Loucy (cell line): ENCODE data around the gene TYRO3.

Experiments
- H2AFZ ChIP-seq: fragments of 200-600 bp; sonication (generic); 2 replicates; pipeline ENCODE4 v1.6.0; 2016; ENCODE audit warnings: antibody characterized with exemption, mild to moderate bottlenecking, low read length, moderate library complexity
- H3F3A ChIP-seq: fragments of 200-600 bp; 2 replicates; pipeline ENCODE4 v1.6.0; 2016; ENCODE audit warnings: antibody characterized with exemption, low read depth, mild to moderate bottlenecking
- H3K27me3 ChIP-seq: fragments of 200-600 bp; sonication (generic); 2 replicates; pipeline ENCODE4 v1.6.1; 2014; ENCODE audit warnings: low read length, mild to moderate bottlenecking; ENCODE audit not compliant: insufficient read depth, poor library complexity, severe bottlenecking
- H3K36me3 ChIP-seq: fragments of 200-600 bp; sonication (generic); 2 replicates; pipeline ENCODE4 v1.6.1; 2016; ENCODE audit warnings: low read length; ENCODE audit not compliant: insufficient read depth
- H3K4me1 ChIP-seq: fragments of 200-600 bp; sonication (generic); 2 replicates; pipeline ENCODE4 v1.5.1; 2014; ENCODE audit warnings: low read length, mild to moderate bottlenecking; ENCODE audit not compliant: insufficient read depth, poor library complexity, severe bottlenecking
- H3K4me2 ChIP-seq: fragments of 200-600 bp; sonication (generic); 2 replicates; pipeline ENCODE4 v1.6.0; 2014; ENCODE audit warnings: antibody characterized with exemption, low read length, low read depth, mild to moderate bottlenecking; ENCODE audit not compliant: poor library complexity, severe bottlenecking
- H3K4me3 ChIP-seq: fragments of 200-600 bp; sonication (generic); 2 replicates; pipeline ENCODE4 v1.5.1; 2014; ENCODE audit warnings: low read length, mild to moderate bottlenecking, mixed read lengths; ENCODE audit not compliant: poor library complexity, severe bottlenecking
- H3K79me2 ChIP-seq: fragments of 200-600 bp; sonication (generic); 2 replicates; pipeline ENCODE4 v1.6.1; 2014; ENCODE audit warnings: low read length; ENCODE audit not compliant: insufficient read depth
- H3K9ac ChIP-seq: fragments of 200-600 bp; sonication (generic); 2 replicates; pipeline ENCODE4 v1.6.0; 2014; ENCODE audit warnings: mild to moderate bottlenecking, low read depth, low read length, moderate library complexity; ENCODE audit not compliant: poor library complexity, severe bottlenecking
- H3K9me2 ChIP-seq: fragments of 200-600 bp; sonication (generic); replicated peaks from 2 replicates; pipeline ENCODE4 v1.6.1; 2016; ENCODE audit warnings: low read depth, low read length, mixed read lengths
- H3K9me3 ChIP-seq: fragments of 200-600 bp; sonication (generic); 2 replicates; pipeline ENCODE4 v1.6.1; 2014; ENCODE audit warnings: mild to moderate bottlenecking, antibody characterized with exemption, low read length, low read depth; ENCODE audit not compliant: insufficient read depth
- H4K20me1 ChIP-seq: fragments of 200-600 bp; sonication (generic); 2 replicates; pipeline ENCODE4 v1.6.0; 2014; ENCODE audit warnings: antibody characterized with exemption, low read length, mild to moderate bottlenecking; ENCODE audit not compliant: insufficient read depth, poor library complexity, severe bottlenecking
- CTCF ChIP-seq: fragments of 200-600 bp; sonication (generic); conservative IDR thresholded peaks from 2 replicates; pipeline ENCODE4 v1.5.1; 2014; ENCODE audit warnings: mild to moderate bottlenecking, antibody characterized with exemption, low read length
- EZH2phosphoT487 ChIP-seq: fragments of 200-600 bp; IDR thresholded peaks from 2 replicates; pipeline ENCODE4 v1.6.1; 2018; ENCODE audit warnings: antibody characterized with exemption, mild to moderate bottlenecking, moderate library complexity, borderline replicate concordance

The TYRO3 gene

GRCh38 chr15:41596972-41597371 lies 38.0 kb downstream of the TYRO3 start:
- TF ChIP-seq CTCF, result no peak
- no peak for TF ChIP-seq EZH2phosphoT487
- H3K4me1 ChIP-seq, result no peaks in the 10 kb centered on the region

GRCh38 chr15:41597787-41598186 lies 38.8 kb downstream of the TYRO3 start:
- Histone ChIP-seq H3K27me3 (no peaks in the 10 kb centered on the region), H3K4me3 (no peak overlapping the region), H3K4me1 (no peaks in the 10 kb centered on the region), H3K4me2 (no peak overlapping the region), H4K20me1 (no peaks in the 10 kb centered on the region), H3K79me2 (no peaks in the 10 kb centered on the region), H3K36me3 (no peaks in the 10 kb centered on the region), H3F3A (no peaks in the 10 kb centered on the region), H2AFZ (no peak overlapping the region), H3K9ac (no peak overlapping the region), H3K9me2 (no peaks in the 10 kb centered on the region), H3K9me3 (no peaks in the 10 kb centered on the region)
- TF ChIP-seq EZH2phosphoT487 (no peak), CTCF (no peak)

More at GRCh38 chr15:41596972-41597371, 38.0 kb downstream of the TYRO3 start:
- Histone ChIP-seq H4K20me1 (no peaks in the 10 kb centered on the region), H3K9me2 (no peaks in the 10 kb centered on the region), H3K27me3 (no peaks in the 10 kb centered on the region), H3K36me3 (no peaks in the 10 kb centered on the region), H2AFZ (no peak overlapping the region), H3K9ac (no peak overlapping the region), H3K9me3 (no peaks in the 10 kb centered on the region), H3K79me2 (no peaks in the 10 kb centered on the region), H3K4me3 (no peak overlapping the region), H3F3A (no peaks in the 10 kb centered on the region), H3K4me2 (no peak overlapping the region)

GRCh38 chr15:41599061-41599460 lies 40.0 kb downstream of the TYRO3 start:
- no peak overlapping the region for H3K4me2 ChIP-seq
- no peak overlapping the region for H3K9ac ChIP-seq
- no peaks in the 10 kb centered on the region for H3K9me3 ChIP-seq
- no peaks in the 10 kb centered on the region for H3K9me2 ChIP-seq
- H4K20me1 ChIP-seq, result no peaks in the 10 kb centered on the region
- no peaks in the 10 kb centered on the region for H3K79me2 ChIP-seq
- H3K36me3 ChIP-seq, result no peaks in the 10 kb centered on the region
- no peaks in the 10 kb centered on the region for H3F3A ChIP-seq
- H3K4me3 ChIP-seq, result no peak overlapping the region
- H3K27me3 ChIP-seq, result no peaks in the 10 kb centered on the region
- H2AFZ ChIP-seq, result no peak overlapping the region
- no peak for TF ChIP-seq EZH2phosphoT487
- no peak for TF ChIP-seq CTCF
- H3K4me1 ChIP-seq, result peaks cover 2% of the 10 kb centered on the region
